ENCODE data around the gene PAIP2. TPM values are rescaled to one million over a fixed set of nuclear protein-coding genes. Genes with fewer than 3 reads are reported as not detected.

Gene PAIP2
- total RNA-seq, 1 donor from 2014 or later, result 148 TPM

DNA sequence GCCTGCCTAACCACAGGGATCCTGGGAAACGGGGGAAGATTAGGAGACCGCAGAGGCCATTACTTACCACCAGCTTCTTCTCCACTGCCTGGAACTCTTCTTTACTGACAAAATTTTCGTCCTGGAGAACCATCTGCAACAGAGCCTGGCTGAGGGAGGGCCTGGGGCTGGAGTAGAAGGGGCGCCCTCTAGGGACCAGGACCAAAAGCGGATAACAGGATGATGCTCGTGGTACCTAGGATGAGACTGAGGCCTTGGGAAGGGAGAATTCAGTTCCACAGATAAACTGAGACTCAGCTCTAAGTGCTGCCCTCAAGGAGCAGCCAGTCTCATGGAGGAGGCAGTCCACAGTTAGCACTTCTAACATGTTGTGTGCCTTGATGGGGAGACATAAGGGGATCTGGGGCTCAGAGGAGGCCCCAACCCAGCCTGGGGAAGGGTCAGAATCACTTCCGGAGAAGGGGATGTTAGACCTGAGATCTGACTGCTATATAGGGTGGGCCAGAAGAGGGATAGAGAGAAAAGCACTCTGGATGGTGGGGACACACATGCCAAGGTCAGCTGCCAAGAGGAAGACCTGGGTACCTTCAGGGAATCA lies 61.0 kb downstream of the PAIP2 start:
- intact Hi-C loops (cut with micrococcal nuclease), result no loop called here
- Histone ChIP-seq H3K4me1 (peaks cover 27% of the 10 kb centered on the region), H3K4me3 (no peak overlapping the region), H3K9me3 (replicated peaks) (no peaks in the 10 kb centered on the region), H3K36me3 (peaks cover 5% of the 10 kb centered on the region), H3K27ac (replicated peaks) (peak overlapping the region; percentile 92), H3K27me3 (ENCODE audit: low read depth) (no peaks in the 10 kb centered on the region)
- DNase-seq, result no peak
- TF ChIP-seq, protein P1, sequence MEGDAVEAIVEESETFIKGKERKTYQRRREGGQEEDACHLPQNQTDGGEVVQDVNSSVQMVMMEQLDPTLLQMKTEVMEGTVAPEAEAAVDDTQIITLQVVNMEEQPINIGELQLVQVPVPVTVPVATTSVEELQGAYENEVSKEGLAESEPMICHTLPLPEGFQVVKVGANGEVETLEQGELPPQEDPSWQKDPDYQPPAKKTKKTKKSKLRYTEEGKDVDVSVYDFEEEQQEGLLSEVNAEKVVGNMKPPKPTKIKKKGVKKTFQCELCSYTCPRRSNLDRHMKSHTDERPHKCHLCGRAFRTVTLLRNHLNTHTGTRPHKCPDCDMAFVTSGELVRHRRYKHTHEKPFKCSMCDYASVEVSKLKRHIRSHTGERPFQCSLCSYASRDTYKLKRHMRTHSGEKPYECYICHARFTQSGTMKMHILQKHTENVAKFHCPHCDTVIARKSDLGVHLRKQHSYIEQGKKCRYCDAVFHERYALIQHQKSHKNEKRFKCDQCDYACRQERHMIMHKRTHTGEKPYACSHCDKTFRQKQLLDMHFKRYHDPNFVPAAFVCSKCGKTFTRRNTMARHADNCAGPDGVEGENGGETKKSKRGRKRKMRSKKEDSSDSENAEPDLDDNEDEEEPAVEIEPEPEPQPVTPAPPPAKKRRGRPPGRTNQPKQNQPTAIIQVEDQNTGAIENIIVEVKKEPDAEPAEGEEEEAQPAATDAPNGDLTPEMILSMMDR (IDR thresholded peaks at IDR 0.05; ENCODE audit: borderline replicate concordance), result peak; percentile 37

DNA sequence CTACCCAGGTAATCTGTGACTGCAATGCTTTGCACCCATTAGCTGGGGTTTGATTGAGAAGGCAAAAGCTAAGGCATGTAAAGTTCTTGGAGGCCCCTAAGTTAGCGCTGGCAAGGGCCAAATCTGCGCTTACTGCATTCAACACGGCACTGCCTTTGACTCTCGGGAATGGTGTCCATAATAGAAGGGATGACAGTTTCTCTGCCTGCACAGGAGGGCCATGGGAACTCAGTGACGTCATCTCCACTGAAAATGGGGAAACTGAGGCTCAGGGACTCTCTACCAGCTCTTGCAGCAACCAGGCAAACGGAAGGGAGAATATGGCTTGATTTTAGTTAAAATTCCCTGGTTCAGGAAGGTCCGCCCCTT lies 61.7 kb downstream of the PAIP2 start:
- Histone ChIP-seq H3K4me1 (peaks cover 21% of the 10 kb centered on the region), H3K27me3 (ENCODE audit: low read depth) (no peaks in the 10 kb centered on the region), H3K4me3 (peak overlapping the region; percentile 66), H3K27ac (replicated peaks) (peak overlapping the region; percentile 92), H3K9me3 (replicated peaks) (no peaks in the 10 kb centered on the region), H3K36me3 (peaks cover 5% of the 10 kb centered on the region)
- TF ChIP-seq, protein P1 (IDR thresholded peaks at IDR 0.05; ENCODE audit: borderline replicate concordance), result no peak
- intact Hi-C loops (cut with micrococcal nuclease), result no loop called here
- no peak for DNase-seq

DNA sequence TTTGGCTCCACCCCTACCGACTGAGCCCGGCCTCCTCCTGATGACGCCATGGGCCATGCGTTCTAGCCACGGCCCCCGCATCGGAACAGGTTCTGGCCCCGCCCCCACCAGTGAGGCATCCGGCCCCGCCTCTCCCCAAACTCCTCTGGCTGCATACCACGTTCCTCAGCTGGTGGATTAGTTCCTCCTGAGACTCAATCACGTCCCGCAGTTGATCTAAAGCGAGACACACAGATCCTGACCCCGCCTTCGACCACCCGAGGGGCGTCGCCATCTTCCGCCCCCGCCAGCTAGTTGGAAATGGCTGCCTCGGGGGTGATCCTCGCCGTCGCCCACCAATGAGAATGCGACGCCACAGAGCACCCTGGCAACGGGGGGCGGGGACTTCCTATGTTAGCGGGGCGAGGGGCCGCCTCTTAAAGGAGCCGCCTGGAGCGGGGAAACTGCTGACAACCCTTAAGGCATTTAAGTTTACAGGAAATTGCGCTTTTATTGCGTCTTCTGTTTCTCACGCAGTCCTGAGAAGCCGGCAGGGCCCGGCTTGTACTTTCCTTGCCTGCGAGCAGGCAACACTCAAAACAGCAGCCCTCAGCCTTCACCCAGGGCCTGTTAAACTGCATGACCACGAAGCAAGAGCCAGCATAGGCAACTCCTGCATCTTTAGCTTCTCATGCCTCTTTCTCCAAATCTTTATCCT lies 62.3 kb downstream of the PAIP2 start, which contains the start of gene SPATA24:
Gene SPATA24 (minus strand): TSS at position 303 of the 697 bp plus-strand sequence. CDS start 29 bp downstream, at position 274.
- Histone ChIP-seq H3K27me3 (ENCODE audit: low read depth) (no peaks in the 10 kb centered on the region), H3K9me3 (replicated peaks) (no peaks in the 10 kb centered on the region), H3K4me1 (peaks cover 21% of the 10 kb centered on the region), H3K27ac (replicated peaks) (peak within 1 kb of the TSS; percentile 92), H3K4me3 (peak within 1 kb of the TSS; percentile 66), H3K36me3 (peaks cover 5% of the 10 kb centered on the region)
- intact Hi-C loops (cut with micrococcal nuclease), result no loop called here
- TF ChIP-seq, protein P1 (IDR thresholded peaks at IDR 0.05; ENCODE audit: borderline replicate concordance), result no peak
- peak; percentile 98 for DNase-seq

DNA sequence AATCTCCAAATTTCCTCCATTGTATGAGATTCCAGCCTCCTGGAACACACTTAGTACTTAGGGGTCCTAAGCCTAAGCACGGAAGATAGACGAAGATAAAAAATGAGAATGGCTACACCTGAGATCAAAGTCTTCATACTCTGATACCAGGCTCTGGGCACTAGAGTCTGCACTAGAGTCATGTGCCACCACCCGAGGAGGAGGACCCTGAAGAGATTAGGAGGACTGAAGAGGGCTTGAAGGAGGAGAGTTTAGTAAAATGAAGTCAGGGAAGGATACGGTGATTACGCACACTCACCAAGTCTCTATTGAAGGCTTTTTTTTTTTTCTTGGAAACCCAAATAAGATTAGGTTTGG lies 62.8 kb downstream of the PAIP2 start:
- no peak for DNase-seq
- peaks cover 21% of the 10 kb centered on the region for H3K4me1 ChIP-seq
- TF ChIP-seq, protein P1 (IDR thresholded peaks at IDR 0.05; ENCODE audit: borderline replicate concordance), result no peak
- intact Hi-C loops (cut with micrococcal nuclease), result no loop called here
- no peaks in the 10 kb centered on the region for H3K27me3 ChIP-seq (ENCODE audit: low read depth)
- peaks cover 5% of the 10 kb centered on the region for H3K36me3 ChIP-seq
- H3K4me3 ChIP-seq, result peak overlapping the region; percentile 66
- no peaks in the 10 kb centered on the region for H3K9me3 ChIP-seq (replicated peaks)
- peak overlapping the region; percentile 92 for H3K27ac ChIP-seq (replicated peaks)

DNA sequence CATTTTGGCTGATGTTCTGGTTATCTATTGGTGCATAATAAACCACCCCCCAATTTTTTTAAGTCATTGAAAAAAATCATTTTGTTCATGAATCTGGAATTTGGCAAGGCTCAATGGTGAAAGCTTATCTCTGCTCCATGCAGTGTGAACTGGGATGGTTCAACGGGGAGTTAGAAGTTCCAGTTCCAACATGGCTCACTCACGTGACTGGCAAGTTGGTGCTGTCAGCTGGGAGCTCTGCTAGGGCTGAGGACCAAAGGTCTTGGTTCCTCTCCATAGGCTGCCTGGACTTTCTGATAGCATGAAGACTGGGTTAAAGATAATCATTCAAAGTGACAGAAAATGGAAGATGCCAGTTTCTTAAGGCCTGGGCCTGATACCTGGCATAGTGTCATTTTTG lies 65.3 kb downstream of the PAIP2 start:
- no peak overlapping the region for H3K4me3 ChIP-seq
- H3K36me3 ChIP-seq, result peaks cover 2% of the 10 kb centered on the region
- no peak overlapping the region for H3K27ac ChIP-seq (replicated peaks)
- peaks cover 38% of the 10 kb centered on the region for H3K4me1 ChIP-seq
- intact Hi-C loops (cut with micrococcal nuclease), result no loop called here
- H3K27me3 ChIP-seq (ENCODE audit: low read depth), result no peaks in the 10 kb centered on the region
- no peak for DNase-seq
- TF ChIP-seq, protein P1 (IDR thresholded peaks at IDR 0.05; ENCODE audit: borderline replicate concordance), result no peak
- no peaks in the 10 kb centered on the region for H3K9me3 ChIP-seq (replicated peaks)
